ENCODE data around the gene DRAM1.

DRAM1 gene

GRCh38 chr12:101942250-101942605 lies 64.8 kb downstream of the DRAM1 start:
- DNase-seq: no peak

GRCh38 chr12:101945369-101946232 lies 68.2 kb downstream of the DRAM1 start:
- DNase-seq: no peak

GRCh38 chr12:101946233-101946611 lies 68.8 kb downstream of the DRAM1 start:
- DNase-seq: no peak

GRCh38 chr12:101947316-101947715 lies 69.9 kb downstream of the DRAM1 start:
- DNase-seq: no peak

- DNase-seq: no peak
Observed at GRCh38 chr12:101948365-101948764, 71.0 kb downstream of the DRAM1 start.

GRCh38 chr12:101951002-101951670 lies 73.8 kb downstream of the DRAM1 start:
- no peak for DNase-seq

GRCh38 chr12:101954113-101954512 lies 76.7 kb downstream of the DRAM1 start:
- no peak for DNase-seq

GRCh38 chr12:101954676-101955075 lies 77.3 kb downstream of the DRAM1 start:
- no peak for DNase-seq

GRCh38 chr12:101957252-101957959 lies 80.0 kb downstream of the DRAM1 start:
- no peak for DNase-seq

- DNase-seq: no peak
Observed at GRCh38 chr12:101959607-101960006, 82.2 kb downstream of the DRAM1 start.

GRCh38 chr12:101962486-101962885 lies 85.1 kb downstream of the DRAM1 start:
- DNase-seq: no peak

GRCh38 chr12:101963697-101964096 lies 86.3 kb downstream of the DRAM1 start:
- DNase-seq: no peak

GRCh38 chr12:101966496-101966895 lies 89.1 kb downstream of the DRAM1 start:
- no peak for DNase-seq

- no peak for DNase-seq
Observed at GRCh38 chr12:101967506-101967905, 90.1 kb downstream of the DRAM1 start.

- no peak for DNase-seq
Observed at GRCh38 chr12:101968770-101969169, 91.4 kb downstream of the DRAM1 start.
